ENCODE measurements around the gene NUP133.
"Not testable (repeated sequence)": the region's sequence is repeated elsewhere in the genome, so short reads cannot be mapped to it uniquely, and the experiment has no call there.

Gene NUP133

GRCh38 chr1:229418586-229418985 is 89.6 kb downstream of the NUP133 start:
- DNase-seq (ENCODE audit: low read depth in 2 of 2): not testable (repeated sequence)

DNA sequence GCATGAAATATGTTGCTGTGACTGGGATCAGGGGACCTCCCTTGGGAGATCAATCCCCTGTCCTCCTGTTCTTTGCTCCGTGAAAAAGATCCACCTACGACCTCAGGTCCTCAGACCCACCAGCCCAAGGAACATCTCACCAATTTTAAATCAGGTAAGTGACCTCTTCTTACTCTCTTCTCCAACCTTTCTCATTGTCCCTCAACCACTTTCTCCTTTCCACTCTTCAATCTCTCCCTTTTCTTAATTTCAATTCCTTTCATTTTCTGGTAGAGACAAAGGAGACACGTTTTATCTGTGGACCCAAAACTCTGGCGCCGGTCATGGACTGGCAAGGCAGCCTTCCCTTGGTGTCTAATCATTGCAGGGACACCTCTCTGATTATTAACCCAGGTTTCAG is 95.3 kb downstream of the NUP133 start:
- not testable (repeated sequence) for DNase-seq (ENCODE audit: low read depth in 2 of 2)

DNA sequence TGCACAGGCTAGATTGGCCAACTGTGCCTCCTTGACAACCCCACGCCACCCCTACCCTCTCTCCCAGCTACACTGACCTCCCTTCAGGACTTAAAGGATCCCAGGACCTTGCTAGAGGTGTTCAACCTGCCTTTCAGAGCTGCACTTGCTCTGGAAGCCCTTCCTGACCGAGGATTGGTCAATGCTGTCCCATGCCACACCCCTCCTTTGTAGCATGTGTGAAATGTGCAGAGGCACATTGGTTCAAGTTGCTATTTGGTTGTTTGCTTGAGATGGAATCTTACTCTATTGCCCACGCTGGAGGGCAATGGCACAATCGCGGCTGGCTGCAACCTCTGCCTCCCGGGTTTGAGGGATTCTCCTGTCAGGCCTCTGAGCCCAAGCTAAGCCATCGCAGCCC is 96.1 kb downstream of the NUP133 start:
- no peak for DNase-seq (ENCODE audit: low read depth in 2 of 2)

GRCh38 chr1:229411434-229412055 is 96.6 kb downstream of the NUP133 start:
- DNase-seq (ENCODE audit: low read depth in 2 of 2): no peak

- DNase-seq (ENCODE audit: low read depth in 2 of 2): no peak
These were observed 97.3 kb downstream of the NUP133 start for GRCh38 chr1:229410692-229411433.

- DNase-seq (ENCODE audit: low read depth in 2 of 2): no peak
These were observed 97.8 kb downstream of the NUP133 start for GRCh38 chr1:229410370-229410691.

DNA sequence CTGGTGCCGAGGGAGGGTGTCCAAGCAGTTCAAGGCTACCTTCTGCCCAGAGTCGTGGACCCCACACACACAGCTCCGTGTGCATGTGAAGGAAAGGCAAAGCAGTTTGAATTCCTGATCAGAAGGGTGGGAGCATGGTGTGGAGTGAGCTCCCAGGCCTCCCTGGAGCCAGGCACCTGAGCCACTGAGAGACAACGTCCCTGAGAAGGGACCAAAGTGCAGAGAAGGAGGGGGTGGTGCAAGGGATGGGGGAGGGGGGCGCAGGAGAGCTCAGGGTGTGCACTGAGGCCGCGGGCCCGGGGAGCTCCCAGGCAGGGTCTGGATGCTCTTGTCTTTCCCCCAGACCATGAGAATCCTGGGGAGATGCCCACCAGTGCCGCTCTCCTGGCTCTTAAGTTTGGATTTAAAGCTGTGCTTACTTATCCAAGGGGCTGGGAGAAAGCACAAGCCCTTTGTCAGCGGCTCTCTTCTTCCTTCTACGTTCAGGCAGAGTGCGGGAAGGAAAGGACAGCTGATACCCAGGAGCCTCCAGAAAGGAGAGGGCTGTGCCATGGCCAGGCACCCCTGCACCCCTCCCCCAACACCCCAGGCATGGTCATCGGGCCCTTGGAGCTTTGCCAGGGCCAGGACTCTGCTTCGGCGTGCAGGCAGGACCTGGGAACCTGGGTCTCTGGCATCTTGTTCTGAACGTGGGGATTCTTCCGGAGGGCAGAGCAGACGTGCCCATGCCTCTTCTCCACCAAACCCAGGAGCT is 98.3 kb downstream of the NUP133 start:
- DNase-seq (ENCODE audit: low read depth in 2 of 2): no peak

DNA sequence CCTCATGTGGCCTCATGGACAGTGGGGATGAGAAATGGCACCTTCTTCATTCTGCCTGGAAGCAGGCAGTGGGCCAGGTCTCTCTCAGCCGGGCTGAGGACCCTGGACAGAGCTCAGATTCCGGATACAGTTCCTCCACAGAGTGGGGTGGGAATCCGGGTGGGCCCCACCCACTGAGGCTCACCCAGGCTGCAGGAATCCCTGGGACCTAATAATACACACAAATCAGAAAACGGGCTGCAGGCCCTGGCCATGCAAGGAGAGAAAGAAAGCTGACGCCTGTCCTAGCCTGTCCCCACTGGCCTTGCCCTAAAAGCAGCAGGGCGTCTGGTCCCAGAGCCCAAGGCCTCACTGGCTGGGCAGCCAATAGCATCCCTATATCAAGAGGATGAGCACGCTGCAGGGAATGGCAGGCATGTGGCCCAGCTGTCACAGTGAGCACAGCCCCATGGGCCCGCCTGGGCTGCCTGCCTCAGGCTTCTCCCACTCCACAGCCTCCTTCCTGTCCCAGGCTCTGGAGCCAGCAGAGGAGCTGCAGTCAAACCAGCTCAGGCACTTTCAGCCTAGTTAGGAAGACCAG is 99.6 kb downstream of the NUP133 start:
- DNase-seq (ENCODE audit: low read depth in 2 of 2): no peak

DNA sequence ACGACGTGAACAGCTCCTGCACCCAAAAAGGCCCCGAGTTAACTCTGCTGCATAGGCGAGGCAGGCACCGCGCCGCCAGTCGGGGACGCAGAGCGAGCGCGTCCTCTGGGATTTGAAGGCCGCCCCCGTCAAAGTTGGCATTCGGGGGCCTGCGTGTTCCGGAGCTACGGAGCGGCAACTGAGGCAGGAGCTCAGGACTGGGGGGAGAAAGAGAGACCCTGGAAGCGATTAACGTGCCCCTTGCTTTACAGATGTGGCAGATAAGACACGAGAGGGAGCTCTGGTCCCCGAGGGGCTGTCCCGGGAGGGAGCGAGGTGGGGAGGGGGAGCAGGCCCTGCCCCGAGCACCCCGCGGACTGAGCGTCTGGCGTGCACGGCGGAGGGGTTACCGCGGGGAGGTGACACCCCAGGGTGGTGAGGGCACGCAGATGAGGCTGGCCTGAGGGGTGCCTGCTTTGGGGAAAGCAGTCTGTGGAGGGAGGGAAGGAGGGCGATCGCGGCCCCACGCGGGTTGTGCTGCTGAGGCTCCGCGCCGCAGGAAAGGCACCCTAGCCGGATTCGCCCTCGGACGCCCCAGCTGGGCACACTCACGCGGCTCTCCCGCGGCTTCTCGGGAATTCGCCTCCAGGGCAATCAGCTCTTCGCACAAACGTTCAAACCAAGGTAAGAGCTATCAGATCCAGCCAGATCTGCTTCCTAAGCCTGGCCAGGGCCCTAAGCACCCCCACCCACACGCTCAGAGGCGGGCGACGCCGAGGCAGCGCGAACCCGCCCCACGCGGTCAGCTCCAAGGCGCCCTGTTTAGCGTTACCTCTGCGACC is 100.7 kb downstream of the NUP133 start:
- no peak for DNase-seq (ENCODE audit: low read depth in 2 of 2)

GRCh38 chr1:229406798-229407197 is 101.3 kb downstream of the NUP133 start:
- no peak for DNase-seq (ENCODE audit: low read depth in 2 of 2)

DNA sequence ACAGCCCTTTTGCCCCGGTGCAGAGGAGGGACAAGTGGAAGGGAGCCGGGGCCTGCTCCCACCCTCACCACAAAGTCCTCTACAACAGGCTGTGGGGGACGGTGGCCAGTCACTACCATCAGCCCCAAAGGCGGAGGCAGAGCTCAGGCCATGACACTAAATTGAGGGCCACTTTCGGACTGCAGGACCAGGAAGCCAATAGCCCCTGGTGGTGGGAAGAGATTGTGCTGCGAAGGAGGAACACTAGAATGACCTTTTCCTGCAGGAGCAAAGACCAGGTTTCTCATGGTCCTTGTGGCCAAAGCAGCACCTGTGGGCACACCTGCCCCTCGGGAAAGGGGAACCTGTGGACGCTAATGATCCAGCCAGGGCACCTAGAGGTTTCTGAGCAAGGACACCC is 104.6 kb downstream of the NUP133 start:
- DNase-seq (ENCODE audit: low read depth in 2 of 2): no peak

DNA sequence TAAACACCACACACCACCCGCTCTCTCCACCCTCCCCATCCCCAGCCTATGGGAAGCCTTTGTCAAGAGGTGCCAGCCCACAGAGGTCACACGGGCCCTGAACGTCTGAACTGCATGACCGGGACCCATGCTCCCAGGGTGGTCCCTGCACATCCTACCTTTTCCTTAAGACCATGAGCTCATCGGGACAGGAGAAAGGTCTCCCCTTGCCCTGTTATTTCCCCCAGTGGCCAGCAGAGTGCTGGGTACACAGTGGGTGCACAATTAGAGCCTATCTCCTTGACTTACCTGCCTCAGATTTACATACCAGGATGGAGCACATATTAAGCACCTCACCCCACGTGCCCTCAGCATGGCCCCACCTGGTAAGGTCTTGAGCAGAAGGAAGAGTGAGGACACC is 105.1 kb downstream of the NUP133 start:
- no peak for DNase-seq (ENCODE audit: low read depth in 2 of 2)

DNA sequence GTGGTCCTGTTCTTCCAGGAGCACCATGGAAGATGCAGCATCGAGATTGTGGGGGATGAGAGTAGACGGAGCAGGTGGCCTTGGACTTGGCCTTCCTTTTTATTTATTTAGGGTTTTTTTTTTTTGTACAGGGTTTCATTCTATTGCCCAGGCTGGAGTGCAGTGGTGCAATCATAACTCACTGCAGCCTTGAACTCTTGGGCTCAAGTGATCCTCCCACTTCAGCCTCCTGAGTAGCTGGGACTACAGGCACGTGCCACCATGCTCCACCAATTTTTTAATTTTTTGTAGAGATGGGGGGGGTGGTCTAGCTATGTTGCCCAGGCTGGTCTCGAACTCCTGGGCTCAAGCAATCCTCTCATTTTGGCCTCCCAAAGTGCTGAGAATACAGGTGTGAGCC is 105.8 kb downstream of the NUP133 start:
- not testable (repeated sequence) for DNase-seq (ENCODE audit: low read depth in 2 of 2)

GRCh38 chr1:229397762-229398161 is 110.4 kb downstream of the NUP133 start:
- no peak for DNase-seq (ENCODE audit: low read depth in 2 of 2)

GRCh38 chr1:229396585-229397206 is 111.4 kb downstream of the NUP133 start:
- no peak for DNase-seq (ENCODE audit: low read depth in 2 of 2)

DNA sequence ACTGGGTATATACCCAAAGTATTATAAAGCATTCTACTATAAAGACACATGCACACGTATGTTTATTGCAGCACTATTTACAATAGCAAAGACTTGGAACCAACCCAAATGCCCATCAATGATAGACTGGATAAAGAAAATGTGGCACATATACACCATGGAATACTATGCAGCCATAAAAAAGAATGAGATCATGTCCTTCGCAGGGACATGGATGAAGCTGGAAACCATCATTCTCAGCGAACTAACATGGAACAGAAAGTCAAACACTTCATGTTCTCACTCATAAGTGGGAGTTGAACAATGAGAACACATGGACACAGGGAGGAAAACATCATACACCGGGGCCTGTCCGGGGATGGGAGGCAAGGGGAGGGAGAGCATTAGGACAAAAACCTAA is 113.6 kb downstream of the NUP133 start:
- DNase-seq (ENCODE audit: low read depth in 2 of 2): not testable (repeated sequence)

GRCh38 chr1:229392936-229393335 is 115.2 kb downstream of the NUP133 start:
- DNase-seq (ENCODE audit: low read depth in 2 of 2): no peak
